ENCODE measurements around the gene SPATS2L. TPM values are rescaled to one million over a fixed set of nuclear protein-coding genes. Genes with fewer than 3 reads are reported as not detected.

The SPATS2L gene
- polyA plus RNA-seq, 1 of the 3 experiments (the other 2 are of a cell fraction), result 86.8 TPM

- Histone ChIP-seq H2AFZ (ENCODE audit: low read depth) (no peak overlapping the region), H3K79me2 (ENCODE audit: insufficient read depth) (peaks cover 27% of the 10 kb centered on the region; the same call in 1 of the 2 replicates), H3K4me1 (ENCODE audit: control insufficient read depth in 1 of 2, insufficient read depth in 2 of 2, low read depth in 1 of 2, low read length in 1 of 2) (no peaks in the 10 kb centered on the region; a peak in 1 of 4 replicates), H3K27ac (ENCODE audit: low read depth in 2 of 2, low read length in 1 of 2) (no peak overlapping the region), H3F3A (replicated peaks; ENCODE audit: insufficient read depth) (peaks cover 9% of the 10 kb centered on the region), H3K4me3 (ENCODE audit: low read depth in 2 of 2, low read length in 1 of 2) (no peak overlapping the region), H3K27me3 (ENCODE audit: insufficient read depth) (no peaks in the 10 kb centered on the region), H3K9ac (no peak overlapping the region), H3K4me2 (no peak overlapping the region), H4K20me1 (ENCODE audit: insufficient read depth) (no peaks in the 10 kb centered on the region), H3K9me2 (no peaks in the 10 kb centered on the region), H3K9me3 (no peaks in the 10 kb centered on the region), H3K36me3 (replicated peaks in 1 of 2; ENCODE audit: control insufficient read depth in 1 of 2, insufficient read depth in 2 of 2, low read length in 1 of 2) (peaks cover 24 to 58% of the 10 kb centered on the region in 2 experiments)
- no peak for TF ChIP-seq JUND (IDR thresholded peaks at IDR 0.05)
- 0 out of 4 replicates have a peak, but pooled peaks of 1 of the 2 experiments have one; percentile 19 for TF ChIP-seq EP300 (IDR thresholded peaks at IDR 0.05; ENCODE audit: borderline replicate concordance in 1 of 2, low read depth in 1 of 2, low read length in 1 of 2)
- ChIA-PET CTCF (interaction anchor here (0.8 to 1.9 kb wide), 6 partner anchors 9 to 428 kb away, joined by 3 to 7 read pairs (median 3); no protein-coding TSS in a partner anchor), POLR2A (no interaction called here)
- peak; percentile 10 for DNase-seq
- WGBS (ENCODE audit: low lambda C conversion rate), result 46% methylated on average over 2 of the region's 2 CpGs
Measured at GRCh38 chr2:200415455-200415854, 109.0 kb downstream of the SPATS2L start.

- H3K79me2 ChIP-seq (ENCODE audit: insufficient read depth), result peaks cover 16% of the 10 kb centered on the region; the same call in 1 of the 2 replicates
Measured at GRCh38 chr2:200416878-200417277, 110.4 kb downstream of the SPATS2L start.

DNA sequence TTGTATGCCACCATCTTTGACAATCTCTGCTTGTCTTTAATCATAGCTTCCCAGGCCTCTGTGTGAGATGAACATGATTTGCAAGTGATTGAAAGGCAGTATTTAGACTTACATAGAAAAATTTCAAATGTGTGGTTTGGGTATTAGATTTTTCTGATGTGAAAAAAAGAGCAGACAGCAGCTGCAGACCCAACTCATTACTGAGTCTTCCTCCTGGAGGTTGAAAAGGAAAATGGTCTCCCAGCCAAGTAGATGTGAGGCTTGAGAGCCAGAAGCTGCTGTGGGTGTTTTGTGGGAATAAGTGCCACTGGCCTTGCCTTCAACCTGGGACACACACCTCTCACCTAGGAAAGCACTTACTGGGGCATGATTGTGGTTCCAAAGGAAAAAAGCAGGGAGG is 110.9 kb downstream of the SPATS2L start:
- Histone ChIP-seq H3K9me3 (no peaks in the 10 kb centered on the region), H3K4me1 (ENCODE audit: control insufficient read depth in 1 of 2, insufficient read depth in 2 of 2, low read depth in 1 of 2, low read length in 1 of 2) (no peaks in the 10 kb centered on the region; a peak in 1 of 4 replicates), H3K27ac (ENCODE audit: low read depth in 2 of 2, low read length in 1 of 2) (no peak overlapping the region), H3K79me2 (ENCODE audit: insufficient read depth) (peaks cover 11% of the 10 kb centered on the region; the same call in 1 of the 2 replicates), H3K9me2 (no peaks in the 10 kb centered on the region), H3K27me3 (ENCODE audit: insufficient read depth) (no peaks in the 10 kb centered on the region), H3K36me3 (replicated peaks in 1 of 2; ENCODE audit: control insufficient read depth in 1 of 2, insufficient read depth in 2 of 2, low read length in 1 of 2) (peaks cover 38 to 77% of the 10 kb centered on the region in 2 experiments), H3F3A (replicated peaks; ENCODE audit: insufficient read depth) (peaks cover 9% of the 10 kb centered on the region), H3K9ac (no peak overlapping the region), H3K4me3 (ENCODE audit: low read depth in 2 of 2, low read length in 1 of 2) (no peak overlapping the region), H4K20me1 (ENCODE audit: insufficient read depth) (no peaks in the 10 kb centered on the region), H3K4me2 (no peak overlapping the region), H2AFZ (ENCODE audit: low read depth) (no peak overlapping the region)
- CTCF ChIA-PET, result interaction anchor here (1.3 to 2.0 kb wide), 3 partner anchors 11 to 65 kb away, joined by 4 to 9 read pairs (median 5); no protein-coding TSS in a partner anchor
- DNase-seq, result no peak
- POLR2A ChIA-PET, result no interaction called here
- no peak for TF ChIP-seq ZBTB33 (IDR thresholded peaks at IDR 0.05; ENCODE audit: borderline replicate concordance, low read depth)
- TF ChIP-seq, protein P1, sequence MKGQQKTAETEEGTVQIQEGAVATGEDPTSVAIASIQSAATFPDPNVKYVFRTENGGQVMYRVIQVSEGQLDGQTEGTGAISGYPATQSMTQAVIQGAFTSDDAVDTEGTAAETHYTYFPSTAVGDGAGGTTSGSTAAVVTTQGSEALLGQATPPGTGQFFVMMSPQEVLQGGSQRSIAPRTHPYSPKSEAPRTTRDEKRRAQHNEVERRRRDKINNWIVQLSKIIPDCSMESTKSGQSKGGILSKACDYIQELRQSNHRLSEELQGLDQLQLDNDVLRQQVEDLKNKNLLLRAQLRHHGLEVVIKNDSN (IDR thresholded peaks at IDR 0.05; ENCODE audit: borderline replicate concordance, low read depth), result no peak
- TF ChIP-seq TEAD4 (IDR thresholded peaks at IDR 0.05; ENCODE audit: borderline replicate concordance, insufficient read depth), result no peak
- TF ChIP-seq GATA2 (CRISPR knock-in tag; IDR thresholded peaks at IDR 0.05), result no peak
- no peak for TF ChIP-seq JUND (IDR thresholded peaks at IDR 0.05)
- TF ChIP-seq RAD21 (IDR thresholded peaks at IDR 0.05; ENCODE audit: low read length), result no peak
- no peak for TF ChIP-seq GABPA (IDR thresholded peaks at IDR 0.05; ENCODE audit: low read depth)
- no peak for TF ChIP-seq NFIC (IDR thresholded peaks at IDR 0.05; ENCODE audit: borderline replicate concordance)
- TF ChIP-seq MXI1 (IDR thresholded peaks at IDR 0.05; ENCODE audit: low read depth, low read length), result no peak
- no peak for TF ChIP-seq FOXM1 (IDR thresholded peaks at IDR 0.05; ENCODE audit: low read depth)
- TF ChIP-seq TAF1 (IDR thresholded peaks at IDR 0.05; ENCODE audit: borderline replicate concordance, low read depth, low read length), result no peak
- no peak for TF ChIP-seq YY1 (IDR thresholded peaks at IDR 0.05; ENCODE audit: low read depth)
- no peak for TF ChIP-seq FOXJ3 (CRISPR knock-in tag; IDR thresholded peaks at IDR 0.05)
- no peak for TF ChIP-seq ELF1 (IDR thresholded peaks at IDR 0.05)
- no peak for TF ChIP-seq POLR2AphosphoS5 (IDR thresholded peaks at IDR 0.05; ENCODE audit: low read depth, low read length)

More at GRCh38 chr2:200416878-200417277, 110.4 kb downstream of the SPATS2L start:
- Histone ChIP-seq H3K9me2 (no peaks in the 10 kb centered on the region), H3K4me2 (no peak overlapping the region), H3K4me3 (ENCODE audit: low read depth in 2 of 2, low read length in 1 of 2) (no peak overlapping the region), H3K9me3 (no peaks in the 10 kb centered on the region), H3K4me1 (ENCODE audit: control insufficient read depth in 1 of 2, insufficient read depth in 2 of 2, low read depth in 1 of 2, low read length in 1 of 2) (no peaks in the 10 kb centered on the region; a peak in 1 of 4 replicates), H3K27me3 (ENCODE audit: insufficient read depth) (no peaks in the 10 kb centered on the region), H3K36me3 (replicated peaks in 1 of 2; ENCODE audit: control insufficient read depth in 1 of 2, insufficient read depth in 2 of 2, low read length in 1 of 2) (peaks cover 37 to 72% of the 10 kb centered on the region in 2 experiments), H4K20me1 (ENCODE audit: insufficient read depth) (no peaks in the 10 kb centered on the region), H3F3A (replicated peaks; ENCODE audit: insufficient read depth) (peaks cover 9% of the 10 kb centered on the region), H2AFZ (ENCODE audit: low read depth) (no peak overlapping the region), H3K27ac (ENCODE audit: low read depth in 2 of 2, low read length in 1 of 2) (no peak overlapping the region), H3K9ac (no peak overlapping the region)
- 94% methylated on average over 8 of the region's 8 CpGs for WGBS (ENCODE audit: low lambda C conversion rate)
- POLR2A ChIA-PET, result no interaction called here
- DNase-seq, result no peak
- CTCF ChIA-PET, result interaction anchor here (1.3 to 2.0 kb wide), 4 partner anchors 11 to 65 kb away, joined by 3 to 9 read pairs (median 4); no protein-coding TSS in a partner anchor
- TF ChIP-seq SIN3A (IDR thresholded peaks at IDR 0.05; ENCODE audit: borderline replicate concordance, low read depth, low read length) (no peak), PBX3 (IDR thresholded peaks at IDR 0.05) (no peak), GABPA (IDR thresholded peaks at IDR 0.05; ENCODE audit: low read depth) (no peak), FOXJ3 (CRISPR knock-in tag; IDR thresholded peaks at IDR 0.05) (no peak), RXRA (IDR thresholded peaks at IDR 0.05; ENCODE audit: borderline replicate concordance, low read depth) (no peak), MXI1 (IDR thresholded peaks at IDR 0.05; ENCODE audit: low read depth, low read length) (no peak)
